Heart right ventricle (tissue), 16 donors: ENCODE measurements around the gene DTX1. TPM values are rescaled to one million over a fixed set of nuclear protein-coding genes. Genes with fewer than 3 reads are reported as not detected.

Experiments used
- ATAC-seq, 8 donors: fragments of 200-7000 bp; cut with Tn5 transposase; one replicate each; pipeline ENCODE4 v1.9.1; 2020; ENCODE audit warnings: mild to moderate bottlenecking in 8 of 8, moderate library complexity in 8 of 8, moderate number of reproducible peaks in 1 of 8
- DNase-seq, 2 donors: peaks; one replicate each; pipeline ENCODE4 v3.0.0-alpha.2; 2020
- H3K27ac ChIP-seq, 10 donors: fragments of 200-600 bp; sonication (generic) in 2 of 10; one replicate each; pipeline versions ENCODE4 v1.5.0 to v1.8.0; 2020 to 2022; ENCODE audit warnings: mild to moderate bottlenecking in 3 of 10
- H3K27me3 ChIP-seq, 7 donors: fragments of 200-600 bp; one replicate each; pipeline ENCODE4 v1.8.0; 2021 to 2022; ENCODE audit warnings: mild to moderate bottlenecking in 2 of 7
- H3K36me3 ChIP-seq, 9 donors: fragments of 200-600 bp; sonication (generic) in 1 of 9; one replicate each; pipeline versions ENCODE4 v1.5.0 to v1.8.0; 2020 to 2022; ENCODE audit warnings: mild to moderate bottlenecking in 2 of 9
- H3K4me1 ChIP-seq, 9 donors: fragments of 200-600 bp; sonication (generic) in 1 of 9; one replicate each; pipeline versions ENCODE4 v1.5.0 to v1.8.0; 2020 to 2022; ENCODE audit warnings: mild to moderate bottlenecking in 4 of 9
- H3K4me3 ChIP-seq, 10 donors: fragments of 200-600 bp; sonication (generic) in 2 of 10; one replicate each; pipeline versions ENCODE4 v1.5.0 to v1.8.0; 2020 to 2022; ENCODE audit warnings: mild to moderate bottlenecking in 7 of 10, moderate library complexity in 2 of 10
- H3K9me3 ChIP-seq, 11 donors: fragments of 200-600 bp in 10 of 11; sonication (generic) in 2 of 11; one replicate each; pipeline versions ENCODE4 v1.5.0 to v1.8.0; 2013 to 2022; ENCODE audit warnings: mild to moderate bottlenecking in 2 of 11, control low read depth in 1 of 11, moderate library complexity in 1 of 11
- CTCF ChIP-seq, 9 donors: fragments of 200-600 bp; sonication (generic) in 2 of 9; IDR thresholded peaks; one replicate each; pipeline versions ENCODE4 v1.5.0 to v1.8.0; 2021 to 2022; ENCODE audit warnings: antibody characterized with exemption in 9 of 9, mild to moderate bottlenecking in 5 of 9, moderate library complexity in 1 of 9
- whole genome bisulfite sequencing, 2 donors: extraction: QIAGEN DNeasy Blood & Tissue Kit; methylation state at CpG; one replicate each; pipeline ENCODE4 v1.1.7; 2013; ENCODE audit warnings: inconsistent platforms in 1 of 2; 5-methylcytosine and 5-hydroxymethylcytosine counted together
- intact Hi-C, 10 donors: fragments of 100-400 bp; cut with DNase I; formaldehyde crosslinking; loops; one replicate each; pipeline versions ENCODE4 v1.11.1 to v1.14.2; 2022
- polyA plus RNA-seq, 2 donors: library from polyadenylated mRNA; stranded (reverse); fragments of 200-250 nt; gene quantifications; one replicate each; pipeline ENCODE4 v1.2.3, GENCODE V29; 2013
- total RNA-seq, 10 donors: library from RNA; stranded (reverse); fragmentation: NEBNext Ultra II Directional in 3 of 10; extraction: Animal tissue kit (Norgen Biotek cat#: 25700) in 3 of 10; gene quantifications; one replicate each; pipeline versions ENCODE4 v1.2.1 to v1.2.4, GENCODE V29; 2021 to 2023
- donor health status: Arrhythmogenic right ventricular cardiomyopathy.
- donor health status: ischemic (EF 13 %, LVEDD 7.1; RV severe dilation, severe dysfunction).
- donor health status: healthy with polysubstance abuse.
- donor health status: DM: no; HTN: yes; CAD: no.
- donor health status: DM: no; HTN: no; CAD: no.
- donor health status: ischemic (EF 25% LVEDD 6.9; RV normal size, moderate dysfunction).
- donor health status: ischemic (EF 25% LVEDD 5.7; RV mildly dilated, moderate dysfunction).
- donor health status: healthy.
- donor health status: DM: yes; HTN: yes; CAD: no.
- donor health status: Ischemic cardiomyopathy.
- donor health status: ischemic (EF 35%, LVEDD 5.7; RV mildly dilated, moderate dysfunction).
- donor health status: nonischemic (EF 11% LVEDD 7.7; RV severe dilation, severe dysfunction).
- donor health status: DM: yes; HTN: yes; CAD: no.
- donor health status: PGD.
- donor health status: ischemic (EF 29% LVEDD 5.4; RV normal size, mild dysfunction).
- donor health status: nonischemic (EF 23%, LVEDD 6.1; RV moderate dilation, normal function).

Gene DTX1
- total and polyA plus RNA-seq, 12 donors = 0.94 to 6.4 (median 1.5) TPM

- Histone ChIP-seq H3K27me3 (peaks cover 0 to 83% (median 46%) of the 10 kb centered on the region in 7 donors), H3K4me1 (peaks cover 0 to 16% (median 14%) of the 10 kb centered on the region in 9 donors), H3K27ac (no peak overlapping the region), H3K36me3 (no peaks in the 10 kb centered on the region), H3K4me3 (no peak overlapping the region), H3K9me3 (no peaks in the 10 kb centered on the region)
- 96 to 97% methylated on average over 1 of the region's 1 CpG for WGBS, 2 donors
- ATAC-seq = no peak
- DNase-seq = no peak
- intact Hi-C loops = loop anchor here in 3 of 10 donors (5.0 to 10.0 kb wide), 2 partner anchors 34 to 96 kb away; no protein-coding TSS in a partner anchor
- TF ChIP-seq CTCF (IDR thresholded peaks at IDR 0.05) = no peak
Measured at GRCh38 chr12:113058553-113058952, 2.0 kb downstream of the DTX1 start.

- ATAC-seq = no peak
- intact Hi-C loops = loop anchor here in 3 of 10 donors (5.0 to 10.0 kb wide), 2 partner anchors 33 to 96 kb away; no protein-coding TSS in a partner anchor
- peaks cover 0 to 83% (median 52%) of the 10 kb centered on the region in 7 donors for H3K27me3 ChIP-seq
- H3K36me3 ChIP-seq = no peaks in the 10 kb centered on the region
- H3K27ac ChIP-seq = no peak overlapping the region
- no peak for DNase-seq
- 86 to 90% methylated on average over 8 of the region's 8 CpGs for WGBS, 2 donors
- TF ChIP-seq CTCF (IDR thresholded peaks at IDR 0.05) = no peak
- no peak overlapping the region for H3K4me3 ChIP-seq
- H3K4me1 ChIP-seq = peaks cover 0 to 16% (median 14%) of the 10 kb centered on the region in 9 donors
- no peaks in the 10 kb centered on the region for H3K9me3 ChIP-seq
Measured at GRCh38 chr12:113059071-113059595, 2.6 kb downstream of the DTX1 start.

DNA sequence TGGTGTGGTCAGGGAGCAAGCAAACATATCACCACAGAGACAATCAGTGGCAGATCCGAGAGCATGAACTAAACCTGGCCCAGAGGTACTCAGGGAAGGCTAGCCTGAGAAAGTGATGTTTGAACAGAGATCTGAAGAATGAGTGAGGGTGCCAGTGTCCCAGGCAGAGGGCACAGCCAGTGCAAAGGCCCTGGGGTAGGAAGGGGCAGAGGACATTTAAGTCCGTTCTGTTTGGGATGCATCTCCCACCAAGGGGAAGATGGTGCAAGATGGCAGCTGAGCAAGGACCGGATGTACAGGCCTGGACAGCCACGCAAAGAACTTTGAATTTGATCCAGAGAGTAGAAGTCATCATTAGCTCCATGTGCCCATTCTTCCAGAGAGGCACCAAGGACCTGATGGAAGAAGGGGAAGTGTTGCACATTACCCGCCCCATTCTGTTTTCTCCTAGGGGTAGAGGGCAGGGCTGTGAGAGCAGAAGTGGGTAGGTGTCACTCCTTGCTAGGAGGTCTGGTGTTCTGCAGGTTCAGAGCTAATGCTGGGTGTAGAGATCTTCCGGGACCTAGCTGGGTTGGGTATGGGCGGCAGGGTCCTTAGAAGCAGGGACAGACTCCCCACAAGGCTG is 3.9 kb downstream of the DTX1 start:
- no peaks in the 10 kb centered on the region for H3K9me3 ChIP-seq
- ATAC-seq = no peak
- TF ChIP-seq CTCF (IDR thresholded peaks at IDR 0.05) = no peak
- no peak overlapping the region for H3K4me3 ChIP-seq
- peaks cover 0 to 85% (median 54%) of the 10 kb centered on the region in 7 donors for H3K27me3 ChIP-seq
- H3K27ac ChIP-seq = no peak overlapping the region
- intact Hi-C loops = no loop called here
- no peaks in the 10 kb centered on the region for H3K36me3 ChIP-seq
- no peak for DNase-seq
- WGBS, 2 donors = 75 to 84% methylated on average over 7 of the region's 7 CpGs
- peaks cover 0 to 22% (median 14%) of the 10 kb centered on the region in 9 donors for H3K4me1 ChIP-seq

DNA sequence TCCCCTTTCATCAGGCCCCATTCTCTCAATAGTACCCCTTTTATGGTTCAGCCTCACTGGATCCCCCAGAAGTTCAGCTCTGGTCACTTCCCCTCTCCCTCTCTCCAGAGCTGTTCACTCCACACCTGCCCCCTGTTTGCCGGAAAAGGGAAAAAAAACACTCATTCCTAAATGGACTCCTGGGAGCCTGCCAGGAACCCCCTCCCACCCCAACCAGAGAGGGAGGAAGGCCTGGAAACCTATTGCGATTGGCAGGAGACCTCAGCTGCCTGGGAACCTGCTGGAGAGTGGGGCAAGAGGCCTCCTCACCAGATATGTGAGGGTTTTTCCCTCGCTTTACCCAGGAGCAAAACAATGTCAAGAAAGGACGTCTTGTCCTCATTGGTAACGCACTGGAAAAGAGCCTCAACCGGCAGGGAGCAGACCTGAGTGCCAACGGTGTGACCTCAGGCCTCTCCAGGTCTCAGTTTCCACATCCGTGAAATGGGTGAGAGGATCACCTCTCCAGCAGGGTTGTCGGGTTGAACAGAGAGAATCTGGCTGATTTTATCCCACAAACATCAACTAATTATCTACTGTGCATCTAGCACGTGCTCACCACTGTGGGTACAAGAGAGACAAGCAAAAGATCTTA is 4.6 kb downstream of the DTX1 start:
- Histone ChIP-seq H3K27ac (no peak overlapping the region), H3K9me3 (no peaks in the 10 kb centered on the region), H3K4me1 (peaks cover 0 to 20% (median 13%) of the 10 kb centered on the region in 9 donors), H3K27me3 (peaks cover 0 to 84% (median 47%) of the 10 kb centered on the region in 7 donors), H3K4me3 (no peak overlapping the region), H3K36me3 (no peaks in the 10 kb centered on the region)
- no peak for ATAC-seq
- no peak for TF ChIP-seq CTCF (IDR thresholded peaks at IDR 0.05)
- no peak for DNase-seq
- WGBS, 2 donors = 67 to 68% methylated on average over 10 of the region's 10 CpGs
- intact Hi-C loops = no loop called here
